Cardiac fibroblast (primary cell): ENCODE data around the gene BMX.

Experiments
- DNase-seq, 2 donors: peaks; one replicate each; pipeline versions ENCODE4 v3.0.0 to v3.0.0-alpha.2; 2010; ENCODE audit warnings: low read depth in 2 of 2
- H3K4me3 ChIP-seq, 2 donors: replicated peaks in 1 of 2; 1 replicate in 1 of 2; 2 replicates in 1 of 2; pipeline ENCODE4 v1.5.1; 2011; ENCODE audit warnings: low read depth in 2 of 2, low read length in 2 of 2, mild to moderate bottlenecking in 2 of 2, moderate library complexity in 1 of 2
- CTCF ChIP-seq: IDR thresholded peaks from one replicate; pipeline ENCODE4 v1.5.1; 2011; ENCODE audit warnings: low read depth, mild to moderate bottlenecking, low read length, inconsistent platforms

The BMX gene

GRCh38 chrX:15570145-15570544 lies 69.5 kb downstream of the BMX start:
- H3K4me3 ChIP-seq = no peak overlapping the region
- DNase-seq = no peak
- no peak for TF ChIP-seq CTCF

- DNase-seq = no peak
- no peak for TF ChIP-seq CTCF
- no peak overlapping the region for H3K4me3 ChIP-seq
Observed at GRCh38 chrX:15574017-15574416, 73.4 kb downstream of the BMX start.

GRCh38 chrX:15576019-15576418 lies 75.4 kb downstream of the BMX start:
- no peak overlapping the region for H3K4me3 ChIP-seq
- peak in 1 of 2 donors; percentile 5 for DNase-seq

GRCh38 chrX:15579778-15580747 lies 79.5 kb downstream of the BMX start:
- no peak for TF ChIP-seq CTCF
- peak; percentile 4 to 84 for DNase-seq
- no peak overlapping the region for H3K4me3 ChIP-seq

More at GRCh38 chrX:15576019-15576418, 75.4 kb downstream of the BMX start:
- TF ChIP-seq CTCF = no peak

GRCh38 chrX:15594371-15594770 lies 93.8 kb downstream of the BMX start:
- peak; percentile 28 for TF ChIP-seq CTCF
- peak in 1 of 2 donors; percentile 5 for DNase-seq
- H3K4me3 ChIP-seq = no peak overlapping the region

- no peak for TF ChIP-seq CTCF
- DNase-seq = no peak
- no peak overlapping the region for H3K4me3 ChIP-seq
Observed at GRCh38 chrX:15598026-15598425, 97.4 kb downstream of the BMX start.
